ENCODE results near the gene IGSF5. TPM values are rescaled to one million over a fixed set of nuclear protein-coding genes. Genes with fewer than 3 reads are reported as not detected.

IGSF5 gene
- total and polyA plus RNA-seq, 9 of the 15 experiments (the other 6 are each of a cell fraction or from before 2014, with no cell fraction given), result not detected

- no TSS peak for BruUV-seq (replicated peaks)
- H4K20me1 ChIP-seq (replicated peaks; ENCODE audit: control insufficient read depth, insufficient read depth, low read length), result no peaks in the 10 kb centered on the region
- intact Hi-C loops (cut with micrococcal nuclease), result no loop called here
Observed at GRCh38 chr21:39712976-39713375, 32.0 kb upstream of the IGSF5 start.

More at GRCh38 chr21:39712976-39713375, 32.0 kb upstream of the IGSF5 start:
- Histone ChIP-seq H3K4me2 (ENCODE audit: insufficient read depth, low read length) (no peak overlapping the region), H3K9me3 (replicated peaks; ENCODE audit: control insufficient read depth, insufficient read depth, low read depth, low read length) (no peaks in the 10 kb centered on the region), H3K4me1 (replicated peaks in 1 of 2; ENCODE audit: control insufficient read depth in 2 of 2, insufficient read depth in 2 of 2, low read length in 2 of 2) (no peaks in the 10 kb centered on the region), H3K27me3 (ENCODE audit: control insufficient read depth in 2 of 2, insufficient read depth in 2 of 2, low read length in 2 of 2) (peaks cover 0 to 12% of the 10 kb centered on the region in 2 experiments; a peak in 1 of 5 replicates), H3K4me3 (no peak overlapping the region), H3K79me2 (ENCODE audit: control insufficient read depth, insufficient read depth, low read length) (no peaks in the 10 kb centered on the region), H3K9ac (ENCODE audit: insufficient read depth in 1 of 2, low read depth in 2 of 2, low read length in 2 of 2) (no peak overlapping the region), H2AFZ (ENCODE audit: low read depth, low read length) (no peak overlapping the region), H3K9me1 (ENCODE audit: control insufficient read depth, insufficient read depth, low read length) (no peaks in the 10 kb centered on the region), H3K36me3 (ENCODE audit: control insufficient read depth, insufficient read depth, low read length) (no peaks in the 10 kb centered on the region), H3K27ac (ENCODE audit: extremely low read depth, low read depth, low read length) (no peak overlapping the region)
- DNase-seq (ENCODE audit: extremely low read depth in 1 of 4, low spot score in 3 of 4) (peak in 3 of 4 experiments; percentile 14 to 22 (median 18)), ATAC-seq (peak; percentile 77), FAIRE-seq (no peak)
- WGBS (ENCODE audit: insufficient coverage, low coverage, missing lambda C conversion rate), result 0% methylated on average over 3 of the region's 3 CpGs
- in situ Hi-C loops (cut with MboI), result no loop called here
- POLR2A ChIA-PET, result no interaction called here
- CTCF ChIA-PET (ENCODE audit: low intra/inter-chr PET ratio), result interaction anchor here (1.2 kb wide), 1 partner anchor 195 kb away, joined by 6 read pairs; no protein-coding TSS in a partner anchor
- TF ChIP-seq TRIM28 (IDR thresholded peaks at IDR 0.05), result no peak
- TF ChIP-seq CTCF (IDR thresholded peaks at IDR 0.05 in 2 of 3, conservative IDR thresholded peaks at IDR 0.05 in 1 of 3; ENCODE audit: insufficient read depth in 2 of 3, low read depth in 1 of 3, low read length in 3 of 3), result peak; percentile 13 to 31 (median 20); a peak in 2 of 6 replicates
- no peak for TF ChIP-seq CXXC5 (CRISPR knock-in tag; IDR thresholded peaks at IDR 0.05)
- TF ChIP-seq RAD21 (CRISPR knock-in tag; conservative IDR thresholded peaks at IDR 0.05 in 1 of 2, IDR thresholded peaks at IDR 0.05 in 1 of 2), result peak in 1 of 2 experiments; percentile 26; a peak in 1 of 4 replicates
